Thoracic aorta (tissue), 2 donors: ENCODE results near the gene SART3. TPM values are rescaled to one million over a fixed set of nuclear protein-coding genes. Genes with fewer than 3 reads are reported as not detected.

Source experiments
- ATAC-seq: fragments of 150-250 bp; one replicate; pipeline ENCODE4 v1.8.0; 2017; ENCODE audit warnings: low read depth; ENCODE audit not compliant: insufficient number of reproducible peaks, low FRiP score
- DNase-seq: peaks from one replicate; pipeline ENCODE4 v3.0.0-alpha.2; 2020; ENCODE audit warnings: low spot score
- H3K27ac ChIP-seq, 2 donors: fragments of 200-600 bp; sonication (generic); 1 replicate in 1 of 2; 2 replicates in 1 of 2; pipeline ENCODE4 v1.5.1; 2016; ENCODE audit warnings: mild to moderate bottlenecking in 2 of 2, moderate library complexity in 2 of 2
- H3K27me3 ChIP-seq: fragments of 200-600 bp; sonication (generic); replicated peaks from 2 replicates; pipeline ENCODE4 v1.6.0; 2016; ENCODE audit warnings: mild to moderate bottlenecking; ENCODE audit not compliant: insufficient read depth
- H3K36me3 ChIP-seq: fragments of 200-600 bp; sonication (generic); one replicate; pipeline ENCODE4 v1.5.1; 2016
- H3K4me1 ChIP-seq, 2 donors: fragments of 200-600 bp; sonication (generic); 1 replicate in 1 of 2; 2 replicates in 1 of 2; pipeline versions ENCODE4 v1.5.1 to v1.6.0; 2016; ENCODE audit warnings: low read depth in 2 of 2, mild to moderate bottlenecking in 1 of 2; ENCODE audit not compliant: control insufficient read depth in 1 of 2
- H3K4me3 ChIP-seq: fragments of 200-600 bp; sonication (generic); 2 replicates; pipeline ENCODE4 v1.5.1; 2016; ENCODE audit warnings: mild to moderate bottlenecking
- H3K9me3 ChIP-seq: fragments of 200-600 bp; sonication (generic); 2 replicates; pipeline ENCODE4 v1.5.1; 2016
- total RNA-seq, 2 donors: library from RNA; depleted of rRNA; stranded (reverse); fragments of >200 nt; gene quantifications; one replicate each; pipeline versions ENCODE4 v1.1.0 to v1.2.3, GENCODE V29; 2016
- TF ChIP-seq, protein P1 (sequence below): fragments of 200-600 bp; sonication (generic); IDR thresholded peaks from one replicate; pipeline ENCODE4 v1.5.1; 2019; ENCODE audit warnings: antibody characterized with exemption

Gene SART3
- total RNA-seq, 2 donors from 2014 or later: 52.1 to 94.0 TPM

DNA sequence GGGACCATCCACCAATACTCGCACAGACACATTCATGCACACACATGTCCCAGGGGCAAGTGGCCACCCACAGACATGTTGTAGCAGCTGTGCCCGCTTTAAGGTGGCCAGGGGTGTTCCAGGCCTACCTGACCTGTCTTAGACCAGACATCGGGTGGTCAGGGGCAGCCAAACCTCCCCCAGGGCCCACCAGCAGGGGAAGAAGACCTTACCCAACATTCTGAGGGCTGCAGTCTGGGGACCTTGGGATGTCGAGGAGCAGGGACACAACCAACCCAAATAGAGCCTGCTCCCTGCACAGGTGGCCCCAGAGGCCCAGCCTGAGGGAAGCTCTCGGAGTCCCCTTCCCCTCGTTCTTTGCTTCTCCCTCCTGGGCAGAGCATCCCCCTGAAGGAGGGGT, 38.6 kb upstream of the SART3 start:
- no peak overlapping the region for H3K4me3 ChIP-seq
- H3K4me1 ChIP-seq: no peaks in the 10 kb centered on the region
- ATAC-seq: no peak
- H3K27me3 ChIP-seq: no peaks in the 10 kb centered on the region
- TF ChIP-seq, protein P1, sequence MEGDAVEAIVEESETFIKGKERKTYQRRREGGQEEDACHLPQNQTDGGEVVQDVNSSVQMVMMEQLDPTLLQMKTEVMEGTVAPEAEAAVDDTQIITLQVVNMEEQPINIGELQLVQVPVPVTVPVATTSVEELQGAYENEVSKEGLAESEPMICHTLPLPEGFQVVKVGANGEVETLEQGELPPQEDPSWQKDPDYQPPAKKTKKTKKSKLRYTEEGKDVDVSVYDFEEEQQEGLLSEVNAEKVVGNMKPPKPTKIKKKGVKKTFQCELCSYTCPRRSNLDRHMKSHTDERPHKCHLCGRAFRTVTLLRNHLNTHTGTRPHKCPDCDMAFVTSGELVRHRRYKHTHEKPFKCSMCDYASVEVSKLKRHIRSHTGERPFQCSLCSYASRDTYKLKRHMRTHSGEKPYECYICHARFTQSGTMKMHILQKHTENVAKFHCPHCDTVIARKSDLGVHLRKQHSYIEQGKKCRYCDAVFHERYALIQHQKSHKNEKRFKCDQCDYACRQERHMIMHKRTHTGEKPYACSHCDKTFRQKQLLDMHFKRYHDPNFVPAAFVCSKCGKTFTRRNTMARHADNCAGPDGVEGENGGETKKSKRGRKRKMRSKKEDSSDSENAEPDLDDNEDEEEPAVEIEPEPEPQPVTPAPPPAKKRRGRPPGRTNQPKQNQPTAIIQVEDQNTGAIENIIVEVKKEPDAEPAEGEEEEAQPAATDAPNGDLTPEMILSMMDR: no peak
- no peaks in the 10 kb centered on the region for H3K9me3 ChIP-seq
- no peaks in the 10 kb centered on the region for H3K36me3 ChIP-seq
- H3K27ac ChIP-seq: no peak overlapping the region
- no peak for DNase-seq

GRCh38 chr12:108598553-108599250, 37.7 kb upstream of the SART3 start:
- no peak overlapping the region for H3K4me3 ChIP-seq
- no peak for ATAC-seq

GRCh38 chr12:108597559-108598471, 36.8 kb upstream of the SART3 start, which contains the start of gene TMEM119:
Gene TMEM119, minus strand, starts transcription at chr12:108598084. Its CDS starts 5,701 bp downstream, at chr12:108592383.
- TF ChIP-seq, protein P1: no peak
- DNase-seq (no peak), ATAC-seq (no peak)
- H3K9me3 ChIP-seq: no peaks in the 10 kb centered on the region
- H3K27ac ChIP-seq: no peak within 1 kb of the TSS
- H3K4me3 ChIP-seq: no peak within 1 kb of the TSS
- H3K4me1 ChIP-seq: no peaks in the 10 kb centered on the region
- H3K27me3 ChIP-seq: no peaks in the 10 kb centered on the region
- H3K36me3 ChIP-seq: no peaks in the 10 kb centered on the region

More at GRCh38 chr12:108598553-108599250, 37.7 kb upstream of the SART3 start:
- H3K27ac ChIP-seq: no peak overlapping the region
- no peak for DNase-seq
- H3K9me3 ChIP-seq: no peaks in the 10 kb centered on the region
- H3K4me1 ChIP-seq: no peaks in the 10 kb centered on the region
- TF ChIP-seq, protein P1: no peak
- no peaks in the 10 kb centered on the region for H3K36me3 ChIP-seq
- no peaks in the 10 kb centered on the region for H3K27me3 ChIP-seq

DNA sequence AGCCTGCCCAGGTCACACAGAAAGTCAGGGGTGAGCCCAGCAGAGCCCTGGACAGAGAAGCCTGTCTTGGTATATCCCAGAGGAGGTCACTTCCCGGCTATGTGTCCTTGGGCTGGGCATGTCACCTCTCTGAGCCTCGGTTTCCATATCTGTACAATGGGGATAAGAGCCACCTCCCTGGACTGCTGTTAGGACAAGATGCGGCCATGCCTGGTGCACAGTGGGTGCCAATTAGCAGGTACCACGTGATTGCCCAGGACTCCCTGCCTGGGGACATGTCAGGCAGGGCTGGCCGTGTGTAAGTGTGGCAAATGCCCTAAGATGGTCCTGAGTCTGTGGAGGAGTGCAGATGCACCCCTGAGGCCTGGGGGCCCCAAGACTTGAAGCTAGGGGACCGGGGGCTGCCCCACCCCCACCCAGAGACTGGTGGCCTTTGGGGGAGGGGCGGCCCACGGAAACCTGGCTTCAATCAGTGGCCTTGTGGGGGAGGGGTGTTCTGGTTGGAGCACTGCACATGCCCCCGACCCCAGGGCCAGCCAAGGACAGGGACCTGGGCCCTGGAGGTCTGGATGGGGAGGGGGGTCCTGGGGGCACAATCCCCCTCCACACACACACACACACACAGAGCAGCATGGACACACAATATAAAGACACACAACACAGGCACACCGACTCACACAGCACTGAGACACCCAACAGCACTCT, 36.0 kb upstream of the SART3 start:
- H3K27ac ChIP-seq: no peak overlapping the region
- no peak for DNase-seq
- TF ChIP-seq, protein P1: no peak

More for the DNA sequence above, 36.0 kb upstream of the SART3 start:
- Histone ChIP-seq H3K4me1 (no peaks in the 10 kb centered on the region), H3K36me3 (no peaks in the 10 kb centered on the region), H3K4me3 (no peak overlapping the region), H3K9me3 (no peaks in the 10 kb centered on the region), H3K27me3 (no peaks in the 10 kb centered on the region)
- ATAC-seq: no peak
